HCT116 (cell line): ENCODE measurements around the gene RCC2. TPM values are rescaled to one million over a fixed set of nuclear protein-coding genes. Genes with fewer than 3 reads are reported as not detected.
"Not testable (repeated sequence)": the region's sequence is repeated elsewhere in the genome, so short reads cannot be mapped to it uniquely, and the experiment has no call there.

Experiments used
- ATAC-seq: fragments of 200-7000 bp; cut with Tn5 transposase; 2 replicates; pipeline ENCODE4 v1.9.1; 2020; ENCODE audit warnings: mild to moderate bottlenecking, moderate library complexity
- BruUV-seq: library from RNA; stranded (reverse); fragments of 400-500 nt; replicated peaks from 2 replicates; lab custom pipeline; 2021; lab: Mats Ljungman, UMichigan
- CTCF ChIA-PET: fragments of 300-600 bp; sonication (Branson Sonifier 250); formaldehyde crosslinking; loops from one replicate; lab custom pipeline; 2021; ENCODE audit warnings: antibody characterized with exemption; lab: Charles Lee
- POLR2A ChIA-PET: fragments of 300-600, 350-600 bp; sonication (Branson Sonifier 250); formaldehyde crosslinking; loops from one replicate; lab custom pipeline; 2021; ENCODE audit warnings: antibody characterized with exemption; lab: Charles Lee
- RAD21 ChIA-PET, 2 experiments: fragments of 300-600 bp; sonication (Branson Sonifier 250); formaldehyde crosslinking; loops; one replicate each; lab custom pipeline; 2023; ENCODE audit warnings: low total read pairs in 2 of 2; ENCODE audit not compliant: uncharacterized antibody in 2 of 2, unreplicated experiment in 2 of 2, low non-redundant PET in 1 of 2; lab: Charles Lee
- DNase-seq: peaks from one replicate; pipeline ENCODE4 v3.0.0-alpha.2; 2010; ENCODE audit warnings: low read depth, low spot score
- H2AFZ ChIP-seq: fragments of 200-600 bp; shearing (Covaris generic), sonication (generic); 2 replicates; pipeline ENCODE4 v1.6.1; 2017; ENCODE audit warnings: low read depth, mixed run types, mixed read lengths, antibody characterized with exemption, low read length; ENCODE audit not compliant: poor library complexity, severe bottlenecking
- H3K27ac ChIP-seq: 2 replicates; pipeline ENCODE4 v1.5.1; 2012; ENCODE audit warnings: low read depth, low read length
- H3K27me3 ChIP-seq: fragments of 200-600 bp; sonication (generic); 2 replicates; pipeline ENCODE4 v1.6.1; 2016; ENCODE audit warnings: mixed run types, low read length, mixed read lengths; ENCODE audit not compliant: insufficient read depth
- H3K36me3 ChIP-seq, 2 experiments: fragments of 200-500 bp in 1 of 2; fragments of 200-600 bp in 1 of 2; sonication (Bioruptor generic) in 1 of 2; sonication (generic) in 1 of 2; 2 replicates each; pipeline versions ENCODE4 v1.5.1 to v1.6.1; 2014 to 2016; ENCODE audit warnings: low read length in 2 of 2, inconsistent platforms in 1 of 2, mixed read lengths in 1 of 2, mixed run types in 1 of 2; ENCODE audit not compliant: insufficient read depth in 2 of 2, control insufficient read depth in 1 of 2
- H3K4me1 ChIP-seq, 2 experiments: fragments of 200-600 bp in 1 of 2; sonication (generic) in 1 of 2; 2 replicates each; pipeline versions ENCODE4 v1.5.1 to v1.6.1; 2012 to 2017; ENCODE audit warnings: low read length in 2 of 2, inconsistent platforms in 1 of 2, mild to moderate bottlenecking in 1 of 2, mixed read lengths in 1 of 2, mixed run types in 1 of 2, moderate library complexity in 1 of 2; ENCODE audit not compliant: insufficient read depth in 2 of 2, control insufficient read depth in 1 of 2
- H3K4me2 ChIP-seq: fragments of 200-600 bp; sonication (generic); 2 replicates; pipeline ENCODE4 v1.6.1; 2017; ENCODE audit warnings: mixed run types, low read length, mixed read lengths
- H3K4me3 ChIP-seq, 2 experiments: fragments of 200-600 bp in 1 of 2; sonication (generic) in 1 of 2; replicated peaks in 1 of 2; 2 replicates each; pipeline ENCODE4 v1.5.1; 2011 to 2016; ENCODE audit warnings: low read length in 2 of 2, control low read depth in 1 of 2, low read depth in 1 of 2, mild to moderate bottlenecking in 1 of 2, mixed read lengths in 1 of 2, mixed run types in 1 of 2
- H3K79me2 ChIP-seq: fragments of 200-600 bp; sonication (generic); 2 replicates; pipeline ENCODE4 v1.6.1; 2017; ENCODE audit warnings: mild to moderate bottlenecking, mixed run types, low read length, moderate library complexity, mixed read lengths; ENCODE audit not compliant: insufficient read depth
- H3K9ac ChIP-seq: fragments of 200-600 bp; sonication (generic); 2 replicates; pipeline ENCODE4 v1.6.1; 2016; ENCODE audit warnings: low read length, mixed read lengths
- H3K9me2 ChIP-seq: fragments of 200-600 bp; sonication (generic), shearing (Covaris generic); 2 replicates; pipeline ENCODE4 v1.6.1; 2017; ENCODE audit warnings: mixed run types, mild to moderate bottlenecking, moderate library complexity; ENCODE audit not compliant: insufficient read depth
- H3K9me3 ChIP-seq, 2 experiments: fragments of 200-500 bp in 1 of 2; fragments of 200-600 bp in 1 of 2; sonication (Bioruptor generic) in 1 of 2; sonication (generic) in 1 of 2; 2 replicates each; pipeline ENCODE4 v1.6.1; 2014 to 2017; ENCODE audit warnings: low read length in 2 of 2, mixed read lengths in 2 of 2, inconsistent platforms in 1 of 2, low read depth in 1 of 2, mild to moderate bottlenecking in 1 of 2, mixed run types in 1 of 2, moderate library complexity in 1 of 2; ENCODE audit not compliant: control insufficient read depth in 1 of 2, insufficient read depth in 1 of 2
- H4K20me1 ChIP-seq: fragments of 200-600 bp; sonication (generic), shearing (Covaris generic); 2 replicates; pipeline ENCODE4 v1.6.1; 2017; ENCODE audit warnings: mixed run types, mild to moderate bottlenecking, moderate library complexity; ENCODE audit not compliant: insufficient read depth
- CBX3 ChIP-seq: IDR thresholded peaks from 2 replicates; pipeline ENCODE4 v1.6.1; 2012; ENCODE audit warnings: low read depth
- CTCF ChIP-seq, 3 experiments: fragments of 200-600 bp in 1 of 3; sonication (generic) in 1 of 3; IDR thresholded peaks in 2 of 3; conservative IDR thresholded peaks in 1 of 3; 2 replicates each; pipeline ENCODE4 v1.5.1; 2012 to 2017; ENCODE audit warnings: low read depth in 2 of 3, low read length in 2 of 3, antibody characterized with exemption in 1 of 3, borderline replicate concordance in 1 of 3, control low read depth in 1 of 3, mild to moderate bottlenecking in 1 of 3, mixed read lengths in 1 of 3, mixed run types in 1 of 3, moderate library complexity in 1 of 3; ENCODE audit not compliant: insufficient read depth in 1 of 3
- EGR1 ChIP-seq: IDR thresholded peaks from 2 replicates; pipeline ENCODE4 v1.6.1; 2012; ENCODE audit warnings: low read depth
- SIN3A ChIP-seq: IDR thresholded peaks from 2 replicates; pipeline ENCODE4 v1.6.1; 2012; ENCODE audit warnings: low read depth
- YY1 ChIP-seq: IDR thresholded peaks from 2 replicates; pipeline ENCODE4 v1.6.1; 2011; ENCODE audit warnings: low read length, low read depth, moderate library complexity, mild to moderate bottlenecking; ENCODE audit not compliant: insufficient replicate concordance; ENCODE audit errors: extremely low read depth
- intact Hi-C: fragments of 100-400 bp; cut with micrococcal nuclease; formaldehyde crosslinking; loops from 2 replicates; pipeline ENCODE4 v1.10.0; 2022
- total RNA-seq: library from RNA; stranded (reverse); gene quantifications from one replicate; pipeline ENCODE4 v1.2.1, GENCODE V29; 2021; ENCODE audit not compliant: unreplicated experiment

RCC2 gene
- total RNA-seq, 1 experiment from 2014 or later, result 178 TPM

- TF ChIP-seq CTCF (IDR thresholded peaks at IDR 0.05 in 2 of 3, conservative IDR thresholded peaks at IDR 0.05 in 1 of 3; ENCODE audit: borderline replicate concordance in 1 of 3, insufficient read depth in 1 of 3, low read depth in 2 of 3, low read length in 2 of 3) (no peak), EGR1 (no peak), SIN3A (no peak), CBX3 (no peak), YY1 (no peak)
These were observed 30.7 kb upstream of the RCC2 start (continued) for GRCh38 chr1:17470021-17470799.

GRCh38 chr1:17468357-17469265 lies 29.1 kb upstream of the RCC2 start:
- H3K27ac ChIP-seq, H3K36me3 ChIP-seq, H3K9ac ChIP-seq, BruUV-seq, H3K4me2 ChIP-seq, intact Hi-C loops, H3K79me2 ChIP-seq, DNase-seq, RAD21 ChIA-PET, ATAC-seq, H3K27me3 ChIP-seq, H3K4me3 ChIP-seq, H4K20me1 ChIP-seq, H3K9me2 ChIP-seq, H3K9me3 ChIP-seq, H2AFZ ChIP-seq: not testable (repeated sequence)
- peaks cover 5 to 16% of the 10 kb centered on the region in 2 experiments; a peak in 3 of 4 replicates for H3K4me1 ChIP-seq
- POLR2A ChIA-PET, result interaction anchor here (1.0 to 1.6 kb wide), 2 partner anchors 26 to 29 kb away, joined by 3 read pairs; partner anchors contain the start of gene RCC2
- CTCF ChIA-PET, result interaction anchor here (1.1 kb wide), 1 partner anchor 9 kb away, joined by 3 read pairs; no protein-coding TSS in a partner anchor
